Measurements from ENCODE around the gene PRKG1.

DNA sequence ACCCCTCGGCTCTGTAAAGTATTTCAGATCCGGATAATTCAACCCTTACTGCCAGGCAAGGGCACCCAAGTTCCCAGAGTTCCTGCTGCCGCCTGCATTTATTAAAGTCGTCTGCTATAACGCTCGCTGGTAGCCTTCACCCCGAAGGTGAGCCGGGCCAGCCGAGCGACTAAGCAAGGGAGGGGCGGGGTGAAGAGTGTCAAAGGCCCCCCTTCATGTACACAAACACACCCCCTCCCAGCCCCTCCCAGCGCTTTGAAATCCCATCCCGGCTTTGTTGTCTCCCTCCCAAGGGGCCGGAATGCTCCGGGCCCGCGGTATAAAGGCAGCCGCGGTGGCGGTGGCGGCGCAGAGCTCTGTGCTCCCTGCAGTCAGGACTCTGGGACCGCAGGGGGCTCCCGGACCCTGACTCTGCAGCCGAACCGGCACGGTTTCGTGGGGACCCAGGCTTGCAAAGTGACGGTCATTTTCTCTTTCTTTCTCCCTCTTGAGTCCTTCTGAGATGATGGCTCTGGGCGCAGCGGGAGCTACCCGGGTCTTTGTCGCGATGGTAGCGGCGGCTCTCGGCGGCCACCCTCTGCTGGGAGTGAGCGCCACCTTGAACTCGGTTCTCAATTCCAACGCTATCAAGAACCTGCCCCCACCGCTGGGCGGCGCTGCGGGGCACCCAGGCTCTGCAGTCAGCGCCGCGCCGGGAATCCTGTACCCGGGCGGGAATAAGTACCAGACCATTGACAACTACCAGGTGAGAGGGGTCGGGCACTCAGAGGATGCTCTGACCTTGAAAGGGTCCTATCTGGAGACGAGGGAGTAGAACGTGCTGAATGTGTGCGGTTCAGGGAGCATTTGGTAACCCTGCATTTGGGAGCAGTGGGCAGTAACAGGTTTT lies 1239.9 kb downstream of the PRKG1 start, which contains the start of gene DKK1:
- TF ChIP-seq, protein P1, sequence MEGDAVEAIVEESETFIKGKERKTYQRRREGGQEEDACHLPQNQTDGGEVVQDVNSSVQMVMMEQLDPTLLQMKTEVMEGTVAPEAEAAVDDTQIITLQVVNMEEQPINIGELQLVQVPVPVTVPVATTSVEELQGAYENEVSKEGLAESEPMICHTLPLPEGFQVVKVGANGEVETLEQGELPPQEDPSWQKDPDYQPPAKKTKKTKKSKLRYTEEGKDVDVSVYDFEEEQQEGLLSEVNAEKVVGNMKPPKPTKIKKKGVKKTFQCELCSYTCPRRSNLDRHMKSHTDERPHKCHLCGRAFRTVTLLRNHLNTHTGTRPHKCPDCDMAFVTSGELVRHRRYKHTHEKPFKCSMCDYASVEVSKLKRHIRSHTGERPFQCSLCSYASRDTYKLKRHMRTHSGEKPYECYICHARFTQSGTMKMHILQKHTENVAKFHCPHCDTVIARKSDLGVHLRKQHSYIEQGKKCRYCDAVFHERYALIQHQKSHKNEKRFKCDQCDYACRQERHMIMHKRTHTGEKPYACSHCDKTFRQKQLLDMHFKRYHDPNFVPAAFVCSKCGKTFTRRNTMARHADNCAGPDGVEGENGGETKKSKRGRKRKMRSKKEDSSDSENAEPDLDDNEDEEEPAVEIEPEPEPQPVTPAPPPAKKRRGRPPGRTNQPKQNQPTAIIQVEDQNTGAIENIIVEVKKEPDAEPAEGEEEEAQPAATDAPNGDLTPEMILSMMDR (IDR thresholded peaks at IDR 0.05; ENCODE audit: low read depth, low read length): no peak
- TF ChIP-seq EZH2phosphoT487 (IDR thresholded peaks at IDR 0.05; ENCODE audit: low read depth): no peak

All from OCI-LY3 (cell line).